Endothelial cell of umbilical vein (primary cell): ENCODE results near the gene GRIK1. TPM values are rescaled to one million over a fixed set of nuclear protein-coding genes. Genes with fewer than 3 reads are reported as not detected.

Source experiments
- BruUV-seq: library from RNA; stranded (reverse); fragments of 400-500 nt; replicated peaks from 2 replicates; lab custom pipeline; 2021; lab: Mats Ljungman, UMichigan
- CTCF ChIA-PET: fragments of 300-600, 350-600 bp; sonication (Branson Sonifier 250); formaldehyde crosslinking; loops from one replicate; lab custom pipeline; 2021; ENCODE audit warnings: antibody characterized with exemption, inconsistent platforms; lab: Charles Lee
- POLR2A ChIA-PET: fragments of 300-600, 350-600 bp; sonication (Branson Sonifier 250); formaldehyde crosslinking; loops from one replicate; lab custom pipeline; 2021; ENCODE audit warnings: antibody characterized with exemption, inconsistent platforms; lab: Charles Lee
- DNase-seq: peaks from one replicate; pipeline ENCODE4 v3.0.0-alpha.2; 2011; ENCODE audit warnings: low read depth, low spot score
- FAIRE-seq: peaks from 2 replicates; lab custom pipeline; 2011; peaks lifted over from hg19 to GRCh38; lab: Jason Lieb, UNC
- H2AFZ ChIP-seq: 2 replicates; pipeline ENCODE4 v1.6.0; 2012; ENCODE audit warnings: low read depth, low read length, control low read depth, inconsistent platforms
- H3K27ac ChIP-seq: 2 replicates; pipeline ENCODE4 v1.5.1; 2011; ENCODE audit warnings: low read depth, mild to moderate bottlenecking, control low read depth, low read length, moderate library complexity; ENCODE audit not compliant: insufficient read depth
- H3K27me3 ChIP-seq, 2 experiments: 2 replicates each; pipeline versions ENCODE4 v1.6.0 to v1.6.1; 2011; ENCODE audit warnings: low read length in 2 of 2, mixed read lengths in 1 of 2; ENCODE audit not compliant: control insufficient read depth in 2 of 2, insufficient read depth in 2 of 2
- H3K36me3 ChIP-seq, 2 experiments: 2 replicates in 1 of 2; 3 replicates in 1 of 2; pipeline ENCODE4 v1.5.1; 2011; ENCODE audit warnings: low read length in 2 of 2, mild to moderate bottlenecking in 1 of 2, moderate library complexity in 1 of 2; ENCODE audit not compliant: control insufficient read depth in 2 of 2, insufficient read depth in 2 of 2; ENCODE audit errors: extremely low read depth in 1 of 2
- H3K4me1 ChIP-seq: 3 replicates; pipeline ENCODE4 v1.5.1; 2011; ENCODE audit warnings: mild to moderate bottlenecking, low read length; ENCODE audit not compliant: control insufficient read depth, insufficient read depth; ENCODE audit errors: extremely low read depth
- H3K4me2 ChIP-seq: 2 replicates; pipeline ENCODE4 v1.6.1; 2011; ENCODE audit warnings: low read length, control low read depth, mixed read lengths; ENCODE audit not compliant: insufficient read depth
- H3K4me3 ChIP-seq, 3 experiments: fragments of 200-600 bp in 1 of 3; sonication (generic), shearing (Covaris generic) in 1 of 3; replicated peaks in 1 of 3; 2 replicates each; pipeline ENCODE4 v1.5.1; 2011 to 2016; ENCODE audit warnings: control low read depth in 3 of 3, low read length in 3 of 3, mild to moderate bottlenecking in 2 of 3, inconsistent platforms in 1 of 3, low read depth in 1 of 3, moderate library complexity in 1 of 3; ENCODE audit not compliant: insufficient read depth in 1 of 3
- H3K79me2 ChIP-seq: 2 replicates; pipeline ENCODE4 v1.6.0; 2012; ENCODE audit warnings: low read length, inconsistent platforms; ENCODE audit not compliant: control insufficient read depth, insufficient read depth
- H3K9ac ChIP-seq: replicated peaks from 2 replicates; pipeline ENCODE3; 2011; ENCODE audit warnings: low read length, control low read depth; ENCODE audit not compliant: insufficient read depth; ENCODE audit errors: extremely low read depth
- H3K9me1 ChIP-seq: replicated peaks from 3 replicates; pipeline ENCODE4 v1.6.0; 2011; ENCODE audit warnings: mild to moderate bottlenecking, low read length; ENCODE audit not compliant: control insufficient read depth, insufficient read depth; ENCODE audit errors: extremely low read depth
- H3K9me3 ChIP-seq: replicated peaks from 2 replicates; pipeline ENCODE4 v1.5.1; 2012; ENCODE audit warnings: low read length, inconsistent platforms; ENCODE audit not compliant: control insufficient read depth, insufficient read depth
- H4K20me1 ChIP-seq: replicated peaks from 2 replicates; pipeline ENCODE3; 2011; ENCODE audit warnings: mild to moderate bottlenecking, low read length; ENCODE audit not compliant: control insufficient read depth, insufficient read depth; ENCODE audit errors: extremely low read depth
- CTCF ChIP-seq, 2 donors: IDR thresholded peaks; 1 replicate in 1 of 2; 2 replicates in 1 of 2; pipeline ENCODE4 v1.5.1; 2011; ENCODE audit warnings: low read length in 2 of 2, mild to moderate bottlenecking in 2 of 2, moderate library complexity in 2 of 2, control low read depth in 1 of 2, inconsistent platforms in 1 of 2, low read depth in 1 of 2; ENCODE audit not compliant: insufficient read depth in 1 of 2; ENCODE audit errors: extremely low read depth in 1 of 2
- EZH2 ChIP-seq: IDR thresholded peaks from 2 replicates; pipeline ENCODE4 v1.6.1; 2012; ENCODE audit warnings: borderline replicate concordance, low read depth, mild to moderate bottlenecking, moderate library complexity, low read length, inconsistent platforms; ENCODE audit not compliant: severe bottlenecking
- FOS ChIP-seq: IDR thresholded peaks from 2 replicates; pipeline ENCODE4 v1.6.1; 2011; ENCODE audit warnings: mild to moderate bottlenecking, low read length, moderate library complexity, borderline replicate concordance; ENCODE audit not compliant: insufficient read depth
- GATA2 ChIP-seq: IDR thresholded peaks from 2 replicates; pipeline ENCODE4 v1.7.0; 2011; ENCODE audit warnings: low read depth, mild to moderate bottlenecking, moderate library complexity, mixed read lengths, low read length; ENCODE audit not compliant: insufficient read length, insufficient read depth
- JUN ChIP-seq: IDR thresholded peaks from 2 replicates; pipeline ENCODE4 v1.6.1; 2011; ENCODE audit warnings: borderline replicate concordance, low read depth; ENCODE audit not compliant: insufficient read length, insufficient read depth
- MAX ChIP-seq: IDR thresholded peaks from 2 replicates; pipeline ENCODE4 v1.6.1; 2011; ENCODE audit not compliant: insufficient read depth, insufficient read length
- MYC ChIP-seq: IDR thresholded peaks from one replicate; pipeline ENCODE4 v1.6.1; 2011; ENCODE audit warnings: mild to moderate bottlenecking, low read depth, low read length
- POLR2A ChIP-seq: IDR thresholded peaks from 2 replicates; pipeline ENCODE4 v1.6.1; 2012; ENCODE audit warnings: low read depth, mild to moderate bottlenecking, control low read depth, low read length
- POLR2AphosphoS5 ChIP-seq: IDR thresholded peaks from 2 replicates; pipeline ENCODE4 v1.6.1; 2012; ENCODE audit warnings: low read depth, mild to moderate bottlenecking, control low read depth, low read length, moderate library complexity; ENCODE audit not compliant: insufficient read depth
- dilution Hi-C: fragments of 300-500 bp; cut with MboI; formaldehyde crosslinking; loops from one replicate; pipeline ENCODE4 v1.15.0; 2019; ENCODE audit warnings: low sequenced_read_pairs; ENCODE audit not compliant: extremely low pct_ligation_motif_present
- intact Hi-C: fragments of 100-400 bp; cut with micrococcal nuclease; formaldehyde crosslinking; loops from one replicate; pipeline ENCODE4 v1.10.0; 2022
- polyA plus RNA-seq, 4 experiments: library from polyadenylated mRNA; depleted of rRNA in 3 of 4; stranded (reverse) in 3 of 4; unstranded in 1 of 4; fragments of >200 nt; gene quantifications; 2 replicates each; pipeline versions ENCODE4 v1.2.1 to v1.2.3, GENCODE V29; 2011 to 2012; ENCODE audit warnings: missing spikeins in 1 of 4
- total RNA-seq: library from RNA; stranded (reverse); gene quantifications from 2 replicates; pipeline ENCODE4 v1.2.3, GENCODE V29; 2021

The GRIK1 gene
- total and polyA plus RNA-seq, 2 donors (not counting 3 experiments of a cell fraction or from before 2014, with no cell fraction given): not detected

GRCh38 chr21:29786496-29787360 lies 153.1 kb downstream of the GRIK1 start:
- Histone ChIP-seq H3K9ac (no peak overlapping the region), H3K4me2 (no peak overlapping the region), H3K36me3 (no peaks in the 10 kb centered on the region), H3K27ac (no peak overlapping the region), H4K20me1 (no peaks in the 10 kb centered on the region), H3K79me2 (no peaks in the 10 kb centered on the region), H3K4me3 (no peak overlapping the region), H3K27me3 (no peaks in the 10 kb centered on the region), H3K9me3 (no peaks in the 10 kb centered on the region), H3K9me1 (no peaks in the 10 kb centered on the region), H2AFZ (no peak overlapping the region), H3K4me1 (no peaks in the 10 kb centered on the region)
- dilution Hi-C loops (no loop called here), intact Hi-C loops (no loop called here)
- BruUV-seq: no TSS peak
- DNase-seq (no peak), FAIRE-seq (no peak)
- CTCF ChIA-PET: no interaction called here
- POLR2A ChIA-PET: no interaction called here
- TF ChIP-seq EZH2 (no peak), POLR2AphosphoS5 (no peak), POLR2A (no peak), MYC (no peak), JUN (no peak), FOS (no peak), GATA2 (no peak), CTCF (IDR thresholded peaks at IDR 0.05; ENCODE audit: extremely low read depth in 1 of 2, insufficient read depth in 1 of 2, low read depth in 1 of 2, low read length in 2 of 2) (no peak), MAX (no peak)
